HepG2 (cell line): Measurements from ENCODE around the gene ARHGEF4. TPM values are rescaled to one million over a fixed set of nuclear protein-coding genes. Genes with fewer than 3 reads are reported as not detected.

Experiments used
- ATAC-seq: fragments of 200-7000 bp; cut with Tn5 transposase; 3 replicates; pipeline ENCODE4 v1.9.1; 2020; ENCODE audit warnings: mild to moderate bottlenecking, moderate library complexity
- BruUV-seq: library from RNA; stranded (reverse); fragments of 400-500 nt; replicated peaks from 2 replicates; lab custom pipeline; 2021; lab: Mats Ljungman, UMichigan
- CTCF ChIA-PET: fragments of 300-600 bp; formaldehyde crosslinking; extraction: SDS; loops from one replicate; lab custom pipeline; 2021; ENCODE audit warnings: low total read pairs, inconsistent platforms, low intra/inter-chr PET ratio; lab: Yijun Ruan, JAX
- POLR2A ChIA-PET: fragments of 350-600 bp; sonication (Branson Sonifier 250); formaldehyde crosslinking; loops from one replicate; lab custom pipeline; 2020; ENCODE audit warnings: antibody characterized with exemption, inconsistent platforms; lab: Yijun Ruan, JAX
- DNase-seq: peaks from one replicate; pipeline ENCODE4 v3.0.0-alpha.2; 2015; ENCODE audit warnings: low spot score
- FAIRE-seq: peaks from 3 replicates; lab custom pipeline; 2011; peaks lifted over from hg19 to GRCh38; lab: Jason Lieb, UNC
- H2AFZ ChIP-seq: one replicate; pipeline ENCODE4 v1.6.1; 2011; ENCODE audit warnings: low read length, inconsistent platforms
- H3K27ac ChIP-seq: fragments of 300-600 bp; 3 replicates; pipeline ENCODE4 v1.8.0; 2011; ENCODE audit warnings: mixed run types, mild to moderate bottlenecking, mixed read lengths, low read length, inconsistent platforms; ENCODE audit not compliant: insufficient read depth; ENCODE audit errors: extremely low read length
- H3K27me3 ChIP-seq, 2 experiments: fragments of 200-600 bp in 1 of 2; 2 replicates in 1 of 2; 3 replicates in 1 of 2; pipeline versions ENCODE4 v1.6.0 to v1.8.0; 2011; ENCODE audit warnings: low read length in 2 of 2, mild to moderate bottlenecking in 2 of 2, moderate library complexity in 2 of 2, inconsistent platforms in 1 of 2; ENCODE audit not compliant: insufficient read depth in 2 of 2, control insufficient read depth in 1 of 2
- H3K36me3 ChIP-seq, 2 experiments: fragments of 200-600 bp in 1 of 2; replicated peaks in 1 of 2; 2 replicates in 1 of 2; 3 replicates in 1 of 2; pipeline versions ENCODE4 v1.5.1 to v1.8.0; 2011; ENCODE audit warnings: low read length in 2 of 2, inconsistent platforms in 1 of 2; ENCODE audit not compliant: insufficient read depth in 2 of 2, control insufficient read depth in 1 of 2
- H3K4me1 ChIP-seq: 2 replicates; pipeline ENCODE4 v1.5.1; 2012; ENCODE audit warnings: low read length, inconsistent platforms; ENCODE audit not compliant: insufficient read depth
- H3K4me2 ChIP-seq: 2 replicates; pipeline ENCODE4 v1.6.0; 2011; ENCODE audit warnings: low read depth, low read length, inconsistent platforms
- H3K4me3 ChIP-seq, 3 experiments: fragments of 200-600 bp in 1 of 3; sonication (generic), shearing (Covaris generic) in 1 of 3; replicated peaks in 1 of 3; 2 replicates each; pipeline ENCODE4 v1.5.1; 2011 to 2016; ENCODE audit warnings: low read length in 3 of 3, inconsistent platforms in 2 of 3, low read depth in 2 of 3, mild to moderate bottlenecking in 2 of 3, control low read depth in 1 of 3, mixed read lengths in 1 of 3; ENCODE audit not compliant: insufficient read depth in 1 of 3
- H3K79me2 ChIP-seq: one replicate; pipeline ENCODE4 v1.6.1; 2011; ENCODE audit warnings: low read length, inconsistent platforms; ENCODE audit not compliant: insufficient read depth
- H3K9ac ChIP-seq: 2 replicates; pipeline ENCODE4 v1.6.0; 2011; ENCODE audit warnings: mild to moderate bottlenecking, low read depth, low read length, inconsistent platforms; ENCODE audit not compliant: insufficient read depth
- H3K9me3 ChIP-seq: 2 replicates; pipeline ENCODE4 v1.5.1; 2012; ENCODE audit warnings: mild to moderate bottlenecking, low read length
- H4K20me1 ChIP-seq: 2 replicates; pipeline ENCODE4 v1.6.0; 2011; ENCODE audit warnings: inconsistent platforms, mild to moderate bottlenecking, low read length, moderate library complexity; ENCODE audit not compliant: insufficient read depth
- CREB1 ChIP-seq, 2 experiments: fragments of 450-650 bp in 1 of 2; IDR thresholded peaks; 2 replicates each; pipeline ENCODE4 v1.6.1; 2016 to 2017; ENCODE audit warnings: control low read depth in 1 of 2, mild to moderate bottlenecking in 1 of 2, missing compliant biosample characterization in 1 of 2, missing genetic modification characterization in 1 of 2
- NFAT5 ChIP-seq: sonication (generic); formaldehyde crosslinking; IDR thresholded peaks from 2 replicates; pipeline ENCODE4 v1.4.0; 2020; ENCODE audit warnings: missing genetic modification reagents
- ZBTB3 ChIP-seq: sonication (generic); formaldehyde crosslinking; IDR thresholded peaks from 2 replicates; pipeline ENCODE4 v1.4.0; 2020; ENCODE audit warnings: low read depth, mild to moderate bottlenecking, moderate library complexity, missing genetic modification reagents, borderline replicate concordance
- ZFP91 ChIP-seq: sonication (generic); formaldehyde crosslinking; IDR thresholded peaks from 2 replicates; pipeline ENCODE4 v1.9.0; 2022; ENCODE audit warnings: missing genetic modification reagents, mild to moderate bottlenecking, borderline replicate concordance
- WGBS: methylation state at CpG from one replicate; pipeline ENCODE4 v1.1.6; 2017; ENCODE audit warnings: low lambda C conversion rate; 5-methylcytosine and 5-hydroxymethylcytosine counted together
- in situ Hi-C: cut with HindIII; loops from 2 replicates; pipeline ENCODE4 v1.10.0; 2017; ENCODE audit warnings: low pct_unique_long_range_greater_than_20kb; ENCODE audit not compliant: extremely low pct_ligation_motif_present
- intact Hi-C: fragments of 100-400 bp; cut with micrococcal nuclease; formaldehyde crosslinking; loops from one replicate; pipeline ENCODE4 v1.10.0; 2022; ENCODE audit not compliant: unreplicated experiment
- polyA plus RNA-seq, 8 experiments: library from polyadenylated mRNA; depleted of rRNA in 3 of 8; stranded (reverse) in 7 of 8; unstranded in 1 of 8; fragments of >200 nt; fragmentation: Illumina TruSeq in 4 of 8; extraction: Trizol in 4 of 8; gene quantifications; 2 replicates each; pipeline versions ENCODE4 v1.2.1 to v1.2.3, GENCODE V29; 2011 to 2016; ENCODE audit warnings: low read depth in 4 of 8, missing spikeins in 1 of 8, mixed read lengths in 1 of 8; ENCODE audit not compliant: insufficient read depth in 1 of 8
- total RNA-seq, 5 experiments: library from RNA; depleted of rRNA; stranded (reverse); fragments of >200 nt; fragmentation: Illumina TruSeq; extraction: Trizol; gene quantifications; 2 replicates each; pipeline ENCODE4 v1.2.3, GENCODE V29; 2016; ENCODE audit warnings: low read depth in 1 of 5

Gene ARHGEF4
- total and polyA plus RNA-seq, 2 of the 13 experiments (the other 11 are each of a cell fraction or from before 2014, with no cell fraction given), result 0.11 to 0.13 TPM

GRCh38 chr2:131031875-131032274, 195.2 kb downstream of the ARHGEF4 start:
- H3K27me3 ChIP-seq, result peaks cover 17 to 64% of the 10 kb centered on the region in 2 experiments; a peak in 4 of 5 replicates

More at GRCh38 chr2:131031875-131032274, 195.2 kb downstream of the ARHGEF4 start:
- in situ Hi-C loops (no loop called here), intact Hi-C loops (no loop called here)
- no peak for TF ChIP-seq ZBTB3 (CRISPR knock-in tag)
- TF ChIP-seq ZFP91, result 0 out of 2 replicates have a peak, but pooled peaks have one; percentile 23
- TF ChIP-seq CREB1 (IDR thresholded peaks at IDR 0.05), result no peak
- no peak for TF ChIP-seq CREB1 (CRISPR knock-in tag; IDR thresholded peaks at IDR 0.05)
- no peak for TF ChIP-seq NFAT5 (CRISPR knock-in tag)
- Histone ChIP-seq H3K4me2 (no peak overlapping the region), H3K79me2 (no peaks in the 10 kb centered on the region), H3K27ac (no peak overlapping the region), H3K4me1 (0 out of 2 replicates have a peak, but pooled peaks cover 5% of the 10 kb centered on the region), H2AFZ (no peak overlapping the region), H4K20me1 (no peaks in the 10 kb centered on the region), H3K4me3 (no peak overlapping the region), H3K9ac (no peak overlapping the region), H3K36me3 (no peaks in the 10 kb centered on the region), H3K9me3 (no peaks in the 10 kb centered on the region)
- CTCF ChIA-PET, result no interaction called here
- POLR2A ChIA-PET, result no interaction called here
- ATAC-seq (no peak), DNase-seq (no peak), FAIRE-seq (no peak)
- WGBS, result 0% methylated on average over 3 of the region's 9 CpGs
- no TSS peak for BruUV-seq
